Astrocyte of the cerebellum (primary cell): Measurements from ENCODE around the gene DDX19B.
"Not testable (repeated sequence)": the region's sequence is repeated elsewhere in the genome, so short reads cannot be mapped to it uniquely, and the experiment has no call there.

Experiments
- DNase-seq: peaks from one replicate; pipeline ENCODE4 v3.0.0-alpha.2; 2011; ENCODE audit warnings: low read depth
- H3K4me3 ChIP-seq: 2 replicates; pipeline ENCODE4 v1.5.1; 2011; ENCODE audit warnings: mild to moderate bottlenecking, low read depth, low read length, moderate library complexity
- in situ Hi-C: cut with HindIII; loops from 2 replicates; pipeline ENCODE4 v1.10.0; 2017; ENCODE audit warnings: low sequenced_read_pairs
- TF ChIP-seq, protein P1 (sequence below): IDR thresholded peaks from 2 replicates; pipeline ENCODE4 v1.5.1; 2012; ENCODE audit warnings: low read length, low read depth, moderate library complexity, mild to moderate bottlenecking; ENCODE audit errors: missing control alignments

Gene DDX19B

GRCh38 chr16:70254180-70254964 is 44.6 kb upstream of the DDX19B start:
- H3K4me3 ChIP-seq: no peak overlapping the region
- DNase-seq: no peak
- TF ChIP-seq, protein P1, sequence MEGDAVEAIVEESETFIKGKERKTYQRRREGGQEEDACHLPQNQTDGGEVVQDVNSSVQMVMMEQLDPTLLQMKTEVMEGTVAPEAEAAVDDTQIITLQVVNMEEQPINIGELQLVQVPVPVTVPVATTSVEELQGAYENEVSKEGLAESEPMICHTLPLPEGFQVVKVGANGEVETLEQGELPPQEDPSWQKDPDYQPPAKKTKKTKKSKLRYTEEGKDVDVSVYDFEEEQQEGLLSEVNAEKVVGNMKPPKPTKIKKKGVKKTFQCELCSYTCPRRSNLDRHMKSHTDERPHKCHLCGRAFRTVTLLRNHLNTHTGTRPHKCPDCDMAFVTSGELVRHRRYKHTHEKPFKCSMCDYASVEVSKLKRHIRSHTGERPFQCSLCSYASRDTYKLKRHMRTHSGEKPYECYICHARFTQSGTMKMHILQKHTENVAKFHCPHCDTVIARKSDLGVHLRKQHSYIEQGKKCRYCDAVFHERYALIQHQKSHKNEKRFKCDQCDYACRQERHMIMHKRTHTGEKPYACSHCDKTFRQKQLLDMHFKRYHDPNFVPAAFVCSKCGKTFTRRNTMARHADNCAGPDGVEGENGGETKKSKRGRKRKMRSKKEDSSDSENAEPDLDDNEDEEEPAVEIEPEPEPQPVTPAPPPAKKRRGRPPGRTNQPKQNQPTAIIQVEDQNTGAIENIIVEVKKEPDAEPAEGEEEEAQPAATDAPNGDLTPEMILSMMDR: no peak
- in situ Hi-C loops: no loop called here

DNA sequence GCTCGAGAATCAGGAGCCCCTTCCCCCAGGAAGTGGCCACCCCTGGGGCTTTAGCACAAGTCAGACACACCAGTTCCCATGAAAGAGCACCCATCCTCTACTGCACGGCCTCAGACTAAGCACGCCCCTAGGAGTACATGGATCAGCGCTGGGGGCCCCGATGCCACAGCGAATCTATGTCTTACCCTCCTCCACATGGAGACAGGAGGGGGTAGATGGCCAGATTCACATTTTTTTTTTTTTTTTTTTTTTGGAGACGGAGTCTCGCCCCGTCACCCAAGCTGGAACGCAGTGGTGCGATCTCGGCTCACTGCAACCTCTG is 44.1 kb upstream of the DDX19B start:
- no peak for DNase-seq
- in situ Hi-C loops: no loop called here
- TF ChIP-seq, protein P1: no peak
- no peak overlapping the region for H3K4me3 ChIP-seq

DNA sequence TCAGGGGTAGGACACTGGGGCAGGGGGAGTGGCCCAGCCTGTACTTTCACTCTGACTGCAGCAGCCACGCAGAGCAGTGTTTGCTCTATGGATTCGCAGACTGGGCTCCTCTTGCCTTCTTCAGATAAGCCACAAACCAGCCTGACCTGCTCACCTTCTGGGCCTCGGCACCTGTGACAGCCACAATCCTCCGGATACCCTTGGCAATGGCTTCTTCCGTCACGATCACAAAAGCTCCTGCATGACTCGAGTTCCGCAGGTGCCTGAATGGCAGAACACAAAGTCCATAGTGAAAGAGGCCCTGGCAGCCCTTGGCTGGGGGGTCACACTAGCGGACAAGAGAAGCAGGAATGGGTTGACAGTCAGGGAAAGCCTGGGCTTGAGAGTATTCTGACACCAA is 43.4 kb upstream of the DDX19B start:
- TF ChIP-seq, protein P1: no peak
- DNase-seq: no peak
- in situ Hi-C loops: no loop called here
- H3K4me3 ChIP-seq: no peak overlapping the region

DNA sequence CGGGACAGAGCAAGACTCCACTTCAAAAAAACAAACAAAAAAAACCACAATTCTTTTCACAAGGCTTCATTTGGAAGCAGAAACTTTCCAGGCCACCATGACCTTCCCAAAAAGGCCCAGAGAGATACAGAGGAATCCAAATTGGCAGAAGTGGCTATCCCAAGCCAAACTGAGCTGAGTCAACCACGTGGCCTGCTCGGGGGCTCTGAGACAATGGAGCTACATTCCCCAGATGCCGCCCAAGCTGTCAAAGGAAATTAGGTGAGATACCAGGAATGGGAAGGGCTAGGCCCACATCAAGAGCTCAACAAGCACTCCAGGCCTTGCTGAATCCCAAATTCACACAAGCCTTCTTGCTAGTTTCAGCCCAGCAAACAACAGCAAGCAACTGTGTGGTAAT is 41.6 kb upstream of the DDX19B start:
- in situ Hi-C loops: no loop called here
- no peak for DNase-seq
- no peak overlapping the region for H3K4me3 ChIP-seq
- TF ChIP-seq, protein P1: no peak

DNA sequence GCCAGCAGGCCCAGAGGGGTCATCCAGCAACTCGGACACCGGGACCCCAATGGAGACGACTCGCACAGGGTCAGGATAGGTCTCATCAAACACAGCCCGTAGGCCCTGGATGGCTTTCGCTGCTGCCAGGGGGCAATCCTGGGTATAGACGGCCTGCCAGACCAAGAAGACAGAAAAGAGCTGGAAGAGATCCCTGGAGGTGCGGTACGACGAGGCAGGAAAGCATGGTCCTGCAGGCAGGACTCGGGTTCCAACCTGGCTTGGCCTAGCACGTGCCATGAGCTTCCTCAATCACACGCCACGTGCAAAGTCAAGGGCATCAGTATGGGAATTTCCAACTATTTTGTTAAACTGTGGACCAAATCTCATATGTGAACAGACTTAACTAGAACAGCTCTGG is 40.9 kb upstream of the DDX19B start:
- no peak for DNase-seq
- in situ Hi-C loops: no loop called here
- no peak overlapping the region for H3K4me3 ChIP-seq
- TF ChIP-seq, protein P1: no peak

- DNase-seq: no peak
- no peak overlapping the region for H3K4me3 ChIP-seq
- in situ Hi-C loops: no loop called here
- TF ChIP-seq, protein P1: no peak
These were observed 40.0 kb upstream of the DDX19B start for GRCh38 chr16:70258946-70259345.

DNA sequence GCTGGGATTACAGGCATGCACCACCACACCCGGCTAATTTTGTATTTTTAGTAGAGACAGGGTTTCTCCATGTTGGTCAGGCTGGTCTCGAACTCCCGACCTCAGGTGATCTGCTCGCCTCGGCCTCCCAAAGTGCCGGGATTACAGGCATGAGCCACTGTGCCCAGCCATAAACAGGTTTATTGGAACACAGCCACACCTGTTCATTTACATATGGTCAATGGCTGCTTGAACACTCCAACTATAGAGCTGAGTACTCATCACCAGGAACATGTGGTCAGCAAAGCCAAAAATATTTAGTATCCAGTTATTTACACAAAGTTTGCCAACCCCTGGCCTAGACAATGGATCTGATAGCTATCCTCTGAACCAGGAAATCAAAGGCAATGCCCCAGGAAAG is 39.1 kb upstream of the DDX19B start:
- in situ Hi-C loops, DNase-seq, H3K4me3 ChIP-seq: not testable (repeated sequence)
